GM12892 (cell line): Measurements from ENCODE around the gene PCNT.
"Not testable (repeated sequence)": the region's sequence is repeated elsewhere in the genome, so short reads cannot be mapped to it uniquely, and the experiment has no call there.

Experiments used
- DNase-seq: peaks from one replicate; pipeline ENCODE4 v3.0.0; 2011; ENCODE audit not compliant: insufficient read length
- FAIRE-seq: peaks from 2 replicates; lab custom pipeline; 2011; peaks lifted over from hg19 to GRCh38; lab: Jason Lieb, UNC
- POLR2A ChIP-seq: IDR thresholded peaks from 2 replicates; pipeline ENCODE4 v1.6.1; 2011; ENCODE audit warnings: low read depth, low read length, control low read depth
- POLR2AphosphoS5 ChIP-seq: IDR thresholded peaks from 2 replicates; pipeline ENCODE4 v1.6.1; 2011; ENCODE audit warnings: low read depth, low read length, control low read depth
- TAF1 ChIP-seq: IDR thresholded peaks from 2 replicates; pipeline ENCODE4 v1.6.1; 2011; ENCODE audit warnings: low read depth, mild to moderate bottlenecking, control low read depth, low read length, borderline replicate concordance

PCNT gene

GRCh38 chr21:46457801-46458314, 133.9 kb downstream of the PCNT start:
- DNase-seq (no peak), FAIRE-seq (no peak)
- TF ChIP-seq TAF1, result peak; percentile 7; the same call in 1 of the 2 replicates
- peak; percentile 5; the same call in 1 of the 2 replicates for TF ChIP-seq POLR2A
- 0 out of 2 replicates have a peak, but pooled peaks have one; percentile 4 for TF ChIP-seq POLR2AphosphoS5

- peak; percentile 94 for FAIRE-seq
- peak; percentile 76; the same call in 1 of the 2 replicates for TF ChIP-seq POLR2AphosphoS5
- peak; percentile 82; the same call in 1 of the 2 replicates for TF ChIP-seq POLR2A
- TF ChIP-seq TAF1, result no peak
- peak; percentile 99 for DNase-seq
Measured at GRCh38 chr21:46458315-46459023, 134.5 kb downstream of the PCNT start, which contains the start of gene DIP2A. Gene DIP2A, plus strand, starts transcription at chr21:46458891. Its CDS starts 241 bp downstream, at chr21:46459132.

- no peak for TF ChIP-seq POLR2A
- FAIRE-seq, result no peak
- no peak for DNase-seq
Measured at GRCh38 chr21:46459024-46459355, 135.0 kb downstream of the PCNT start.

GRCh38 chr21:46459356-46460112, 135.6 kb downstream of the PCNT start:
- TF ChIP-seq POLR2A (no peak), TAF1 (no peak), POLR2AphosphoS5 (no peak)
- no peak for DNase-seq
- no peak for FAIRE-seq

GRCh38 chr21:46461909-46462308, 138.0 kb downstream of the PCNT start:
- DNase-seq (no peak), FAIRE-seq (no peak)
- TF ChIP-seq POLR2AphosphoS5 (no peak), TAF1 (no peak), POLR2A (no peak)

GRCh38 chr21:46465153-46465552, 141.2 kb downstream of the PCNT start:
- FAIRE-seq, result not testable (repeated sequence)

GRCh38 chr21:46465651-46466050, 141.7 kb downstream of the PCNT start:
- TF ChIP-seq POLR2AphosphoS5, result no peak
- TF ChIP-seq TAF1, result no peak
- no peak for TF ChIP-seq POLR2A
- DNase-seq, result no peak
- no peak for FAIRE-seq

More at GRCh38 chr21:46465153-46465552, 141.2 kb downstream of the PCNT start:
- DNase-seq, result not testable (repeated sequence)

- FAIRE-seq (no peak), DNase-seq (no peak)
- TF ChIP-seq POLR2AphosphoS5 (no peak), POLR2A (no peak), TAF1 (no peak)
Measured at GRCh38 chr21:46468108-46468774, 144.3 kb downstream of the PCNT start.

GRCh38 chr21:46469275-46469674, 145.3 kb downstream of the PCNT start:
- TF ChIP-seq POLR2AphosphoS5 (no peak), TAF1 (no peak), POLR2A (no peak)
- FAIRE-seq, result no peak
- DNase-seq, result no peak

- FAIRE-seq (no peak), DNase-seq (no peak)
- TF ChIP-seq POLR2A (no peak), TAF1 (no peak), POLR2AphosphoS5 (no peak)
Measured at GRCh38 chr21:46471514-46471913, 147.6 kb downstream of the PCNT start.

GRCh38 chr21:46472246-46472645, 148.3 kb downstream of the PCNT start:
- TF ChIP-seq POLR2AphosphoS5 (0 out of 2 replicates have a peak, but pooled peaks have one; percentile 21), TAF1 (no peak), POLR2A (no peak)
- DNase-seq (no peak), FAIRE-seq (no peak)

- no peak for DNase-seq
Measured at GRCh38 chr21:46474382-46474781, 150.4 kb downstream of the PCNT start.

More at GRCh38 chr21:46474382-46474781, 150.4 kb downstream of the PCNT start:
- FAIRE-seq, result no peak
- no peak for TF ChIP-seq POLR2A
- no peak for TF ChIP-seq POLR2AphosphoS5
- no peak for TF ChIP-seq TAF1
